H1 (cell line): ENCODE measurements around the gene FMO4.

ENCODE experiments used
- CBX5 ChIP-seq: fragments of 300-800, 300-1000 bp; sonication (generic); IDR thresholded peaks from 2 replicates; pipeline ENCODE4 v1.7.1; 2016; ENCODE audit warnings: antibody characterized with exemption, low read length, low read depth
- CEBPB ChIP-seq: IDR thresholded peaks from 2 replicates; pipeline ENCODE4 v1.6.1; 2012; ENCODE audit warnings: low read depth, low read length
- CTCF ChIP-seq, 3 experiments: IDR thresholded peaks; 1 replicate in 2 of 3; 2 replicates in 1 of 3; pipeline versions ENCODE4 v1.5.1 to v1.6.1; 2011; ENCODE audit warnings: low read length in 3 of 3, mild to moderate bottlenecking in 3 of 3, inconsistent platforms in 2 of 3, low read depth in 1 of 3, moderate library complexity in 1 of 3; ENCODE audit not compliant: insufficient read depth in 1 of 3; ENCODE audit errors: control extremely low read depth in 1 of 3
- EGR1 ChIP-seq: IDR thresholded peaks from 2 replicates; pipeline ENCODE4 v1.6.1; 2011; ENCODE audit warnings: low read depth, low read length, borderline replicate concordance
- EZH2 ChIP-seq: fragments of 200-600 bp; sonication (generic); IDR thresholded peaks from 2 replicates; pipeline ENCODE4 v1.7.1; 2012; ENCODE audit warnings: low read depth, mild to moderate bottlenecking, moderate library complexity, low read length, inconsistent platforms; ENCODE audit not compliant: severe bottlenecking
- HDAC6 ChIP-seq: IDR thresholded peaks from one replicate; pipeline ENCODE4 v1.7.1; 2012; ENCODE audit warnings: low read depth, mild to moderate bottlenecking, inconsistent platforms, low read length, moderate library complexity
- KDM5A ChIP-seq: fragments of 200-600 bp; IDR thresholded peaks from 2 replicates; pipeline ENCODE4 v1.7.1; 2012; ENCODE audit warnings: mild to moderate bottlenecking, low read length, inconsistent platforms, mixed read lengths
- POLR2A ChIP-seq, 2 experiments: IDR thresholded peaks; 1 replicate in 1 of 2; 2 replicates in 1 of 2; pipeline ENCODE4 v1.6.1; 2011; ENCODE audit warnings: low read depth in 2 of 2, low read length in 2 of 2, mild to moderate bottlenecking in 2 of 2; ENCODE audit errors: control extremely low read depth in 1 of 2
- RAD21 ChIP-seq, 2 experiments: IDR thresholded peaks in 1 of 2; conservative IDR thresholded peaks in 1 of 2; 2 replicates each; pipeline ENCODE4 v1.6.1; 2011; ENCODE audit warnings: low read depth in 2 of 2, low read length in 2 of 2, improper control_type of control experiment in 1 of 2, inconsistent platforms in 1 of 2, mild to moderate bottlenecking in 1 of 2, moderate library complexity in 1 of 2
- RFX5 ChIP-seq: IDR thresholded peaks from 2 replicates; pipeline ENCODE4 v1.6.1; 2011; ENCODE audit warnings: low read depth, low read length, improper control_type of control experiment, borderline replicate concordance
- TF ChIP-seq, protein P1 (sequence below): IDR thresholded peaks from 2 replicates; pipeline ENCODE4 v1.6.1; 2011; ENCODE audit warnings: low read depth, mild to moderate bottlenecking, low read length; ENCODE audit not compliant: insufficient read depth
- TF ChIP-seq, protein P2 (sequence below): IDR thresholded peaks from 2 replicates; pipeline ENCODE4 v1.6.1; 2012; ENCODE audit warnings: low read length, inconsistent platforms

GRCh38 chr1:171290621-171291020 lies 23.4 kb upstream of the FMO4 start:
- TF ChIP-seq CTCF (IDR thresholded peaks at IDR 0.05; ENCODE audit: control extremely low read depth in 1 of 3, insufficient read depth in 1 of 3, low read depth in 1 of 3, low read length in 3 of 3): no peak
- TF ChIP-seq, protein P1, sequence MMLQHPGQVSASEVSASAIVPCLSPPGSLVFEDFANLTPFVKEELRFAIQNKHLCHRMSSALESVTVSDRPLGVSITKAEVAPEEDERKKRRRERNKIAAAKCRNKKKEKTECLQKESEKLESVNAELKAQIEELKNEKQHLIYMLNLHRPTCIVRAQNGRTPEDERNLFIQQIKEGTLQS: no peak
- TF ChIP-seq EZH2: no peak
- no peak for TF ChIP-seq HDAC6
- TF ChIP-seq EGR1: no peak
- TF ChIP-seq KDM5A: no peak
- TF ChIP-seq RFX5: no peak
- no peak for TF ChIP-seq RAD21 (IDR thresholded peaks at IDR 0.05 in 1 of 2, conservative IDR thresholded peaks at IDR 0.05 in 1 of 2; ENCODE audit: low read depth in 2 of 2, low read length in 2 of 2)
- no peak for TF ChIP-seq CEBPB
- TF ChIP-seq CBX5: no peak
- TF ChIP-seq POLR2A (IDR thresholded peaks at IDR 0.05; ENCODE audit: control extremely low read depth in 1 of 2, low read depth in 2 of 2, low read length in 2 of 2): no peak
- TF ChIP-seq, protein P2, sequence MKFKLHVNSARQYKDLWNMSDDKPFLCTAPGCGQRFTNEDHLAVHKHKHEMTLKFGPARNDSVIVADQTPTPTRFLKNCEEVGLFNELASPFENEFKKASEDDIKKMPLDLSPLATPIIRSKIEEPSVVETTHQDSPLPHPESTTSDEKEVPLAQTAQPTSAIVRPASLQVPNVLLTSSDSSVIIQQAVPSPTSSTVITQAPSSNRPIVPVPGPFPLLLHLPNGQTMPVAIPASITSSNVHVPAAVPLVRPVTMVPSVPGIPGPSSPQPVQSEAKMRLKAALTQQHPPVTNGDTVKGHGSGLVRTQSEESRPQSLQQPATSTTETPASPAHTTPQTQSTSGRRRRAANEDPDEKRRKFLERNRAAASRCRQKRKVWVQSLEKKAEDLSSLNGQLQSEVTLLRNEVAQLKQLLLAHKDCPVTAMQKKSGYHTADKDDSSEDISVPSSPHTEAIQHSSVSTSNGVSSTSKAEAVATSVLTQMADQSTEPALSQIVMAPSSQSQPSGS: no peak
